ENCODE data around the gene ZBTB16. TPM values are rescaled to one million over a fixed set of nuclear protein-coding genes. Genes with fewer than 3 reads are reported as not detected.
A peak's percentile ranks its signal among the peaks of the same experiment; 100 is the strongest.

ZBTB16 gene
- total RNA-seq, 4 donors from 2014 or later: 25.5 to 302 (median 151) TPM

- peak in 1 of 4 experiments; percentile 4 for TF ChIP-seq CTCF (IDR thresholded peaks at IDR 0.05)
- TF ChIP-seq POLR2A (IDR thresholded peaks at IDR 0.05): no peak
- H3K27me3 ChIP-seq: no peaks in the 10 kb centered on the region
- no peak for DNase-seq
- H3K9me3 ChIP-seq: no peaks in the 10 kb centered on the region
- H3K36me3 ChIP-seq: no peaks in the 10 kb centered on the region
- no peaks in the 10 kb centered on the region for H3K4me1 ChIP-seq
- H3K27ac ChIP-seq: no peak overlapping the region
- intact Hi-C loops (cut with DNase I; ENCODE audit: low total_unique reads): no loop called here
- no peak overlapping the region for H3K4me3 ChIP-seq
Measured at GRCh38 chr11:114026355-114026754, 33.2 kb upstream of the ZBTB16 start.

- no peak for TF ChIP-seq CTCF (IDR thresholded peaks at IDR 0.05)
- Histone ChIP-seq H3K4me3 (no peak overlapping the region), H3K9me3 (no peaks in the 10 kb centered on the region), H3K27ac (no peak overlapping the region), H3K4me1 (no peaks in the 10 kb centered on the region), H3K27me3 (no peaks in the 10 kb centered on the region), H3K36me3 (no peaks in the 10 kb centered on the region)
- intact Hi-C loops (cut with DNase I; ENCODE audit: low total_unique reads): no loop called here
- no peak for DNase-seq
Measured at GRCh38 chr11:114027391-114027790, 32.1 kb upstream of the ZBTB16 start.

GRCh38 chr11:114027926-114028325, 31.6 kb upstream of the ZBTB16 start:
- Histone ChIP-seq H3K9me3 (no peaks in the 10 kb centered on the region), H3K4me3 (no peak overlapping the region), H3K27me3 (no peaks in the 10 kb centered on the region), H3K36me3 (no peaks in the 10 kb centered on the region), H3K4me1 (no peaks in the 10 kb centered on the region), H3K27ac (no peak overlapping the region)
- intact Hi-C loops (cut with DNase I; ENCODE audit: low total_unique reads): no loop called here
- TF ChIP-seq POLR2A (IDR thresholded peaks at IDR 0.05) (no peak), CTCF (IDR thresholded peaks at IDR 0.05) (peak in 1 of 4 experiments; percentile 30)
- DNase-seq: no peak

- H3K36me3 ChIP-seq: no peaks in the 10 kb centered on the region
- no peaks in the 10 kb centered on the region for H3K27me3 ChIP-seq
- TF ChIP-seq POLR2A (IDR thresholded peaks at IDR 0.05): no peak
- TF ChIP-seq CTCF (IDR thresholded peaks at IDR 0.05): no peak
- DNase-seq: no peak
- H3K9me3 ChIP-seq: no peaks in the 10 kb centered on the region
- no peaks in the 10 kb centered on the region for H3K4me1 ChIP-seq
- H3K4me3 ChIP-seq: no peak overlapping the region
- no peak overlapping the region for H3K27ac ChIP-seq
- intact Hi-C loops (cut with DNase I; ENCODE audit: low total_unique reads): no loop called here
Measured at GRCh38 chr11:114031246-114031966, 28.1 kb upstream of the ZBTB16 start.

GRCh38 chr11:114031967-114032320, 27.6 kb upstream of the ZBTB16 start:
- H3K27me3 ChIP-seq: no peaks in the 10 kb centered on the region
- H3K4me1 ChIP-seq: no peaks in the 10 kb centered on the region
- intact Hi-C loops (cut with DNase I; ENCODE audit: low total_unique reads): no loop called here
- no peaks in the 10 kb centered on the region for H3K36me3 ChIP-seq
- no peak overlapping the region for H3K27ac ChIP-seq
- no peak for DNase-seq
- no peak for TF ChIP-seq CTCF (IDR thresholded peaks at IDR 0.05)
- no peak for TF ChIP-seq POLR2A (IDR thresholded peaks at IDR 0.05)
- H3K9me3 ChIP-seq: no peaks in the 10 kb centered on the region
- no peak overlapping the region for H3K4me3 ChIP-seq

All from uterus (tissue), 4 donors.